Measurements from ENCODE around the gene MSRB2. TPM values are rescaled to one million over a fixed set of nuclear protein-coding genes. Genes with fewer than 3 reads are reported as not detected.

The MSRB2 gene
- total and polyA plus RNA-seq, 2 donors (not counting 1 experiment from before 2014, with no cell fraction given): 1.5 to 3.0 TPM

GRCh38 chr10:23096802-23097549 is 1.6 kb downstream of the MSRB2 start:
- peaks cover 14% of the 10 kb centered on the region for H3K9me3 Mint-ChIP-seq (ENCODE audit: insufficient read depth)
- H3K4me1 Mint-ChIP-seq: peaks cover 22% of the 10 kb centered on the region
- DNase-seq (no peak), ATAC-seq (ENCODE audit: low read depth) (no peak)
- H3K36me3 ChIP-seq (replicated peaks in 1 of 2; ENCODE audit: control extremely low read depth in 1 of 2, control insufficient read depth in 1 of 2, extremely low read depth in 1 of 2, insufficient read depth in 2 of 2, low read length in 1 of 2): no peaks in the 10 kb centered on the region
- peaks cover 0 to 3% (median 0%) of the 10 kb centered on the region in 3 donors for H3K9me3 ChIP-seq (ENCODE audit: control extremely low read depth in 1 of 3, control insufficient read depth in 2 of 3, insufficient read depth in 1 of 3, low read length in 2 of 3)
- peaks cover 12% of the 10 kb centered on the region in 2 donors for H3K4me1 ChIP-seq (ENCODE audit: control insufficient read depth in 2 of 2, insufficient read depth in 2 of 2, low read length in 2 of 2)
- H3K9ac ChIP-seq (ENCODE audit: low read length): peak overlapping the region; percentile 77
- no peak for TF ChIP-seq CTCF (IDR thresholded peaks at IDR 0.05)
- no peak for TF ChIP-seq EZH2 (IDR thresholded peaks at IDR 0.05; ENCODE audit: borderline replicate concordance, insufficient read depth, low read depth, low read length, poor library complexity, severe bottlenecking)
- POLR2A ChIA-PET: no interaction called here
- H3K27me3 Mint-ChIP-seq: no peaks in the 10 kb centered on the region
- CTCF ChIA-PET: interaction anchor here (1.5 kb wide), 1 partner anchor 1103 kb away, joined by 3 read pairs; no protein-coding TSS in a partner anchor
- H3K27ac Mint-ChIP-seq: no peak overlapping the region
- no peak overlapping the region for H3K27ac ChIP-seq (ENCODE audit: low read length in 2 of 2)
- H3K4me3 ChIP-seq (ENCODE audit: control extremely low read depth in 1 of 5, extremely low read depth in 1 of 5, insufficient read depth in 1 of 5, low read depth in 2 of 5, low read length in 4 of 5): peak overlapping the region in 2 of 5 experiments; percentile 44 to 83
- intact Hi-C loops (cut with micrococcal nuclease): no loop called here
- H3K4me2 ChIP-seq (replicated peaks; ENCODE audit: low read depth, low read length, poor library complexity, severe bottlenecking): peak overlapping the region; percentile 88
- H3K79me2 ChIP-seq (ENCODE audit: control insufficient read depth, insufficient read depth, low read length): no peaks in the 10 kb centered on the region
- H2AFZ ChIP-seq (ENCODE audit: insufficient read depth, low read depth, low read length, poor library complexity, severe bottlenecking): no peak overlapping the region
- H3K27me3 ChIP-seq (replicated peaks in 1 of 4; ENCODE audit: control extremely low read depth in 1 of 4, control insufficient read depth in 3 of 4, insufficient read depth in 4 of 4, low read length in 3 of 4): no peaks in the 10 kb centered on the region
- WGBS (ENCODE audit: insufficient coverage): 71% methylated on average over 5 of the region's 8 CpGs
- no peaks in the 10 kb centered on the region for H4K20me1 ChIP-seq (ENCODE audit: control insufficient read depth, insufficient read depth, low read length, poor library complexity, severe bottlenecking)
- H3K4me3 Mint-ChIP-seq: peak overlapping the region; percentile 96

- H3K9ac ChIP-seq (ENCODE audit: low read length): no peak overlapping the region
- no peaks in the 10 kb centered on the region for H3K9me3 ChIP-seq (ENCODE audit: control extremely low read depth in 1 of 3, control insufficient read depth in 2 of 3, insufficient read depth in 1 of 3, low read length in 2 of 3)
- H3K9me3 Mint-ChIP-seq (ENCODE audit: insufficient read depth): peaks cover 7% of the 10 kb centered on the region
- no peaks in the 10 kb centered on the region for H3K79me2 ChIP-seq (ENCODE audit: control insufficient read depth, insufficient read depth, low read length)
- DNase-seq (no peak), ATAC-seq (ENCODE audit: low read depth) (no peak)
- peaks cover 22% of the 10 kb centered on the region for H3K4me1 Mint-ChIP-seq
- H3K27ac ChIP-seq (ENCODE audit: low read length in 2 of 2): no peak overlapping the region
- intact Hi-C loops (cut with micrococcal nuclease): no loop called here
- no peaks in the 10 kb centered on the region for H3K36me3 ChIP-seq (replicated peaks in 1 of 2; ENCODE audit: control extremely low read depth in 1 of 2, control insufficient read depth in 1 of 2, extremely low read depth in 1 of 2, insufficient read depth in 2 of 2, low read length in 1 of 2)
- no peak overlapping the region for H3K4me3 Mint-ChIP-seq
- H3K27me3 Mint-ChIP-seq: no peaks in the 10 kb centered on the region
- H3K27me3 ChIP-seq (replicated peaks in 1 of 4; ENCODE audit: control extremely low read depth in 1 of 4, control insufficient read depth in 3 of 4, insufficient read depth in 4 of 4, low read length in 3 of 4): no peaks in the 10 kb centered on the region
- H3K4me1 ChIP-seq (ENCODE audit: control insufficient read depth in 2 of 2, insufficient read depth in 2 of 2, low read length in 2 of 2): peaks cover 12% of the 10 kb centered on the region in 2 donors
- no peak overlapping the region for H3K27ac Mint-ChIP-seq
- H3K4me2 ChIP-seq (replicated peaks; ENCODE audit: low read depth, low read length, poor library complexity, severe bottlenecking): no peak overlapping the region
- no CpG with 5 or more reads among the region's 3 CpGs for WGBS (ENCODE audit: insufficient coverage)
- ChIA-PET CTCF (no interaction called here), POLR2A (no interaction called here)
- no peak for TF ChIP-seq EZH2 (IDR thresholded peaks at IDR 0.05; ENCODE audit: borderline replicate concordance, insufficient read depth, low read depth, low read length, poor library complexity, severe bottlenecking)
- TF ChIP-seq CTCF (IDR thresholded peaks at IDR 0.05): no peak
- no peak overlapping the region for H3K4me3 ChIP-seq (ENCODE audit: control extremely low read depth in 1 of 5, extremely low read depth in 1 of 5, insufficient read depth in 1 of 5, low read depth in 2 of 5, low read length in 4 of 5)
- no peaks in the 10 kb centered on the region for H4K20me1 ChIP-seq (ENCODE audit: control insufficient read depth, insufficient read depth, low read length, poor library complexity, severe bottlenecking)
- H2AFZ ChIP-seq (ENCODE audit: insufficient read depth, low read depth, low read length, poor library complexity, severe bottlenecking): no peak overlapping the region
Measured at GRCh38 chr10:23099079-23099478, 3.7 kb downstream of the MSRB2 start.
